ENCODE data around the gene PALS1.

PALS1 gene

DNA sequence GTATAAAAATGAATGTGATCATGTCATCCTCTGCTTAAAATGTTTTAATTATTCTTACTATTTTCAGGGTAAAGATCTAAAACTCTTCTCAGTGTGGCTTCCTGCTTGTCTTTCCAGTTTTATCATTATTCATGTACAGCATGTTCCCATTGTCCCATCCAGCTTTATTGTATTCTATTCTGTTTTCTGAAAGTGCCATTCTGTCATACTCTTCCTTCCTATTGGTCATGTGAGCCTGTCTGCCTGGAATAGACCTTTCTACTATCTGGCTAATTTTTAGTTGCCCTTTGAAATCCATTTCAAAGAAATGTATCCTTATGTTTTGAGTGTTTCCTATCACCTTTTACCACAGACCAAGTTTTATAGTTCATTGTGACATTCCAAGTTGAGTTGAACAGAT is 34.9 kb downstream of the PALS1 start:
- TF ChIP-seq, protein P1, sequence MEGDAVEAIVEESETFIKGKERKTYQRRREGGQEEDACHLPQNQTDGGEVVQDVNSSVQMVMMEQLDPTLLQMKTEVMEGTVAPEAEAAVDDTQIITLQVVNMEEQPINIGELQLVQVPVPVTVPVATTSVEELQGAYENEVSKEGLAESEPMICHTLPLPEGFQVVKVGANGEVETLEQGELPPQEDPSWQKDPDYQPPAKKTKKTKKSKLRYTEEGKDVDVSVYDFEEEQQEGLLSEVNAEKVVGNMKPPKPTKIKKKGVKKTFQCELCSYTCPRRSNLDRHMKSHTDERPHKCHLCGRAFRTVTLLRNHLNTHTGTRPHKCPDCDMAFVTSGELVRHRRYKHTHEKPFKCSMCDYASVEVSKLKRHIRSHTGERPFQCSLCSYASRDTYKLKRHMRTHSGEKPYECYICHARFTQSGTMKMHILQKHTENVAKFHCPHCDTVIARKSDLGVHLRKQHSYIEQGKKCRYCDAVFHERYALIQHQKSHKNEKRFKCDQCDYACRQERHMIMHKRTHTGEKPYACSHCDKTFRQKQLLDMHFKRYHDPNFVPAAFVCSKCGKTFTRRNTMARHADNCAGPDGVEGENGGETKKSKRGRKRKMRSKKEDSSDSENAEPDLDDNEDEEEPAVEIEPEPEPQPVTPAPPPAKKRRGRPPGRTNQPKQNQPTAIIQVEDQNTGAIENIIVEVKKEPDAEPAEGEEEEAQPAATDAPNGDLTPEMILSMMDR (IDR thresholded peaks at IDR 0.05; ENCODE audit: borderline replicate concordance, control extremely low read depth, extremely low read depth, insufficient read depth, missing control alignments) = no peak
- in situ Hi-C loops (cut with MboI; ENCODE audit: low sequenced_read_pairs, unreplicated experiment) = loop anchor here (10.0 kb wide), 1 partner anchor 111 kb away; no protein-coding TSS in a partner anchor
- DNase-seq (ENCODE audit: low spot score) = no peak

DNA sequence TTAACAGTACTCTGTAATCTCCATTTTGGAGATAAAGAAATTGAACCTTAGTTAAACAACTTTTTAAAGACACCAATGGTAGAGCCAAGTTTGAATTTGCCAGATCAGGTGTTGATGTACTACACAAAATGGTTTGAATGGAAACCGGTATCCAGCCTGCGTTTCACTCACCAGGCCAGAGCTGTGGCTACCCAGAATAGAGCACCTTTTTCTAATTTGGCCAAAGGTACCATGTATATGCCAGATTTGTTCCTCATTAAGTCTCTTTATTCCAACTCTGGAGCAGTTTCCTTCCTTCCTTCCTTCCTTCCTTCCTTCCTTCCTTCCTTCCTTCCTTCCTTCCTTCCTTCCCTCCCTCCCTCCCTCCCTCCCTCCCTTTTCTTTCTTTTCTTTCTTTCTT is 39.3 kb downstream of the PALS1 start:
- DNase-seq (ENCODE audit: low spot score) = no peak
- in situ Hi-C loops (cut with MboI; ENCODE audit: low sequenced_read_pairs, unreplicated experiment) = no loop called here
- TF ChIP-seq, protein P1 (IDR thresholded peaks at IDR 0.05; ENCODE audit: borderline replicate concordance, control extremely low read depth, extremely low read depth, insufficient read depth, missing control alignments) = no peak

GRCh38 chr14:67285876-67286452 is 44.7 kb downstream of the PALS1 start:
- peak; percentile 33 for DNase-seq (ENCODE audit: low spot score)
- in situ Hi-C loops (cut with MboI; ENCODE audit: low sequenced_read_pairs, unreplicated experiment) = no loop called here
- TF ChIP-seq, protein P1 (IDR thresholded peaks at IDR 0.05; ENCODE audit: borderline replicate concordance, control extremely low read depth, extremely low read depth, insufficient read depth, missing control alignments) = peak; percentile 4

All from GM13976 (cell line).